Right atrium auricular region (tissue), 2 donors: ENCODE data around the gene AKT1S1. TPM values are rescaled to one million over a fixed set of nuclear protein-coding genes. Genes with fewer than 3 reads are reported as not detected.

Experiments used
- DNase-seq: peaks from one replicate; pipeline ENCODE4 v3.0.0-alpha.2; 2019; ENCODE audit warnings: low spot score
- H3K27ac ChIP-seq, 2 donors: fragments of 200-600 bp; sonication (generic); 1 replicate in 1 of 2; 2 replicates in 1 of 2; pipeline ENCODE4 v1.5.1; 2016 to 2019
- H3K27me3 ChIP-seq, 2 donors: fragments of 200-600 bp; sonication (generic); one replicate each; pipeline versions ENCODE4 v1.5.1 to v1.6.0; 2017 to 2019
- H3K36me3 ChIP-seq: fragments of 200-600 bp; sonication (generic); one replicate; pipeline ENCODE4 v1.5.1; 2016
- H3K4me1 ChIP-seq, 2 donors: fragments of 200-600 bp; sonication (generic); one replicate each; pipeline versions ENCODE4 v1.5.1 to v1.6.0; 2017 to 2019
- H3K4me3 ChIP-seq, 2 donors: fragments of 200-600 bp; sonication (generic); 1 replicate in 1 of 2; 2 replicates in 1 of 2; pipeline ENCODE4 v1.5.1; 2017 to 2019; ENCODE audit warnings: mild to moderate bottlenecking in 1 of 2, moderate library complexity in 1 of 2
- H3K9me3 ChIP-seq, 2 donors: fragments of 200-600 bp; sonication (generic); one replicate each; pipeline ENCODE4 v1.5.1; 2019
- CTCF ChIP-seq, 2 donors: fragments of 200-600 bp; sonication (generic); IDR thresholded peaks; one replicate each; pipeline ENCODE4 v1.5.1; 2019; ENCODE audit warnings: antibody characterized with exemption in 2 of 2
- total RNA-seq, 2 donors: library from RNA; depleted of rRNA; stranded (reverse); fragments of >200 nt; gene quantifications; one replicate each; pipeline ENCODE4 v1.1.0, GENCODE V29; 2016

AKT1S1 gene
- total RNA-seq, 2 donors from 2014 or later, result 20.6 to 25.8 TPM

- no peak for DNase-seq
- H3K27ac ChIP-seq, result no peak overlapping the region
- no peaks in the 10 kb centered on the region for H3K9me3 ChIP-seq
- TF ChIP-seq CTCF (IDR thresholded peaks at IDR 0.05), result no peak
- H3K36me3 ChIP-seq, result peaks cover 21% of the 10 kb centered on the region
- H3K27me3 ChIP-seq, result no peaks in the 10 kb centered on the region
- peaks cover 0 to 8% of the 10 kb centered on the region in 2 donors for H3K4me1 ChIP-seq
- no peak overlapping the region for H3K4me3 ChIP-seq
These were observed 33.0 kb upstream of the AKT1S1 start for GRCh38 chr19:49910179-49910578.

GRCh38 chr19:49908480-49909420 is 31.6 kb upstream of the AKT1S1 start:
- H3K4me3 ChIP-seq, result no peak overlapping the region
- no peak for DNase-seq
- no peaks in the 10 kb centered on the region for H3K27me3 ChIP-seq
- H3K36me3 ChIP-seq, result peaks cover 15% of the 10 kb centered on the region
- no peak overlapping the region for H3K27ac ChIP-seq
- H3K4me1 ChIP-seq, result peaks cover 0 to 8% of the 10 kb centered on the region in 2 donors
- H3K9me3 ChIP-seq, result no peaks in the 10 kb centered on the region
- TF ChIP-seq CTCF (IDR thresholded peaks at IDR 0.05), result no peak

- Histone ChIP-seq H3K36me3 (peaks cover 15% of the 10 kb centered on the region), H3K9me3 (no peaks in the 10 kb centered on the region), H3K27ac (no peak overlapping the region), H3K4me1 (peaks cover 0 to 8% of the 10 kb centered on the region in 2 donors), H3K4me3 (no peak overlapping the region), H3K27me3 (no peaks in the 10 kb centered on the region)
- no peak for TF ChIP-seq CTCF (IDR thresholded peaks at IDR 0.05)
- DNase-seq, result no peak
These were observed 30.7 kb upstream of the AKT1S1 start for GRCh38 chr19:49907745-49908446.

- H3K27ac ChIP-seq, result no peak overlapping the region
- H3K36me3 ChIP-seq, result peaks cover 15% of the 10 kb centered on the region
- no peak for DNase-seq
- H3K4me3 ChIP-seq, result no peak overlapping the region
- H3K27me3 ChIP-seq, result no peaks in the 10 kb centered on the region
- H3K4me1 ChIP-seq, result peaks cover 0 to 8% of the 10 kb centered on the region in 2 donors
- TF ChIP-seq CTCF (IDR thresholded peaks at IDR 0.05), result no peak
- no peaks in the 10 kb centered on the region for H3K9me3 ChIP-seq
These were observed 29.9 kb upstream of the AKT1S1 start for GRCh38 chr19:49906879-49907564.

- Histone ChIP-seq H3K27ac (no peak overlapping the region), H3K36me3 (peaks cover 15% of the 10 kb centered on the region), H3K4me1 (no peaks in the 10 kb centered on the region), H3K27me3 (no peaks in the 10 kb centered on the region), H3K9me3 (no peaks in the 10 kb centered on the region), H3K4me3 (no peak overlapping the region)
- DNase-seq, result no peak
- TF ChIP-seq CTCF (IDR thresholded peaks at IDR 0.05), result no peak
These were observed 27.0 kb upstream of the AKT1S1 start for GRCh38 chr19:49904136-49904535.
